ENCODE data around the gene SH3BGRL2.

Gene SH3BGRL2

DNA sequence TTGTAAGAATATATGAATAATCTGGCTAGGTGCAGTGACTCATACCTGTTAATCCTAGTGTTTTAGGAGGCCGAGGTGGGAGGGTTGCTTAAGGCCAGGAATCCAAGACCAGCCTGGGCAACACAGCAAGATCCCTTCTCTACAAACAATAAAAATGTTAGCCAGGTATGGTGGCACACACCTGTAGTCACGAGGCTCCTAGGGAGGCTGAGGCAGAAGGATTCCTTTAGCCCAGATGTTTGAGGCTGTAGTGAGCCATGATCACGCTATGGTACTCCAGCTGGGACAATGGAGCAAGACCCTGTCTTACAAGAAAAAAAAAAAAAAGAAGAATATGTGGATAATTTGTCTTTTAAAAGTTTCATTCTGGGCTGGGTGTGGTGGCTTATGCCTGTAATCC lies 75.4 kb downstream of the SH3BGRL2 start:
- Histone ChIP-seq H3K4me2 (no peak overlapping the region), H3K9me3 (replicated peaks in 1 of 11) (no peaks in the 10 kb centered on the region), H3K36me3 (no peaks in the 10 kb centered on the region), H3K27me3 (no peaks in the 10 kb centered on the region), H3K9ac (no peak overlapping the region), H3K4me1 (no peaks in the 10 kb centered on the region), H3K27ac (no peak overlapping the region), H4K20me1 (no peaks in the 10 kb centered on the region), H3K4me3 (no peak overlapping the region)
- no peak for TF ChIP-seq Cebpa-rat (IDR thresholded peaks at IDR 0.05)

DNA sequence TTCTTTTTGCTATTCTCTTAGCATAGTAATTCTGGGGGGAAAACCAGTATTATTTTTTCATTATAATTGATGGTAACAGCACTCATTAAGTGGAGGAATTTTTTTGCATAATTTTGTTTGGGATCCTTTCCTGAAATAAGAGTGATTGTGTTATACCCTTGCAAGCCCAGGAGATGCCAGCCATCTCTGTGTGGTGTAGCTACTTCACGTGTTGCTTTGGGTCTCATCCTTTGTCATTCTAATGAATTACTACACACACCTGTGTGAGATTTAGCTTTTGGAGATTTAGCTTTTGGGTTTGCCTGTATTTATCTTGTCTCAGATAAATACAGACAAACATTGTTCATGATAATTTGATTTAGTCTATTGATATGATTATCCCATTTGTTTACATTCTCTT lies 76.5 kb downstream of the SH3BGRL2 start:
- TF ChIP-seq Cebpa-rat (IDR thresholded peaks at IDR 0.05) = no peak
- no peaks in the 10 kb centered on the region for H4K20me1 ChIP-seq
- no peaks in the 10 kb centered on the region for H3K9me3 ChIP-seq (replicated peaks in 1 of 11)
- no peak overlapping the region for H3K9ac ChIP-seq
- H3K27me3 ChIP-seq = no peaks in the 10 kb centered on the region
- no peak overlapping the region for H3K27ac ChIP-seq
- H3K4me2 ChIP-seq = no peak overlapping the region
- no peaks in the 10 kb centered on the region for H3K36me3 ChIP-seq
- no peaks in the 10 kb centered on the region for H3K4me1 ChIP-seq
- H3K4me3 ChIP-seq = no peak overlapping the region

DNA sequence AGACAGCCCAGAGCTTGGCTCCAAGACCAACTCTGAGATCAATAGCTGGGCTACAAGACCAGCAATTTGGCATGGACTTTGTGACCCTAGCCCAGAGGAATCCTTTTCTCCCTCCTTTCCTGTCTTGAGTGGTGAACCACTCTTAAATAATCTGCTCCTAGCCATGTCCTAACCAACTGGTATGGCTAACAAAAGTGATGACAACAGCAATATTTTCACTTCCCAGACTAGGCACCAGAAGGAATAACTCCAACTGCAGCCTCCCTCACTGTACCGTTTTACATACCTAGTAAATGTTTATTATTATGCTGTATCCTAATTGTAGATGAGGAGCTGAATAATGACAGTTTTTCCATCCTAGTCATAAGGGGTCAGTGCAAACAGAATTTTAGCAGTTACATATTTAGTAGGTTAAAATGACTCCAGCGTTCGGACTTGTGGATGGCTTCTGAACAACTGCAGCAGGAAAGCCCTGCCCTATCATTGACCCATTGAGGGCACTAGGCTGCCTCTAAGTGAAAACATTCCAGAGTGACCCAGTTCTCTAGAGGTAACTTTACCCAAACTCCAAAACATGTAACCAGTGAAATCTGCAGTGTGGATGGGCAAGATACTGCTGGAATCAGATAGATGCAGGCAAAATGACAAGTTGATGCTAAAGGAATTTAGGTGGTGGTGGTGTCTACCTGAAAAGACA lies 77.1 kb downstream of the SH3BGRL2 start:
- H3K4me1 ChIP-seq = no peaks in the 10 kb centered on the region
- H4K20me1 ChIP-seq = no peaks in the 10 kb centered on the region
- no peak overlapping the region for H3K4me2 ChIP-seq
- no peak overlapping the region for H3K27ac ChIP-seq
- H3K9me3 ChIP-seq (replicated peaks in 1 of 11) = no peaks in the 10 kb centered on the region
- no peak overlapping the region for H3K4me3 ChIP-seq
- H3K36me3 ChIP-seq = no peaks in the 10 kb centered on the region
- H3K9ac ChIP-seq = no peak overlapping the region
- TF ChIP-seq Cebpa-rat (IDR thresholded peaks at IDR 0.05) = no peak
- H3K27me3 ChIP-seq = no peaks in the 10 kb centered on the region

DNA sequence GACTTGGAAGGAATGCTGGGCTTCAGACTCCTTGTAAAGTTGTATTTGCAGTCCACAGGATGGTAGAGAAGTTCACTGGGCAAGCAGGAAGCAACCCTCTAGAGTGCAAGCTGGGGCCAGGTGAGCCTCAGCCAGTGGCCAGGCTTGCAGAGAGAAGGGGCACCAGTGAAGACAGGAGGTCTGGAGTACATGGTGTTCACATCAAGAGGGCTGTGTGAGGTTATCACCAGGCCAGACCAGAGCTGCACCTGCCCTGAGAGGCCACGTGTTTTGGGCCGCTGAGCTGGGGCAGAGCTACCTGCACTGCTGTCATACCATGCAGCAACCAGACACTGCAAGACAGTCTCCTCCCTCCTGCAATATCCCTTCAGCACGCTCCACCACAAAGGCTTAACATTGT lies 79.0 kb downstream of the SH3BGRL2 start:
- no peak overlapping the region for H3K4me3 ChIP-seq
- H3K36me3 ChIP-seq = no peaks in the 10 kb centered on the region
- H3K27me3 ChIP-seq = no peaks in the 10 kb centered on the region
- no peak for TF ChIP-seq Cebpa-rat (IDR thresholded peaks at IDR 0.05)
- no peak overlapping the region for H3K27ac ChIP-seq
- no peaks in the 10 kb centered on the region for H3K9me3 ChIP-seq (replicated peaks in 1 of 11)
- H3K9ac ChIP-seq = no peak overlapping the region
- no peak overlapping the region for H3K4me2 ChIP-seq
- H4K20me1 ChIP-seq = no peaks in the 10 kb centered on the region
- no peaks in the 10 kb centered on the region for H3K4me1 ChIP-seq

DNA sequence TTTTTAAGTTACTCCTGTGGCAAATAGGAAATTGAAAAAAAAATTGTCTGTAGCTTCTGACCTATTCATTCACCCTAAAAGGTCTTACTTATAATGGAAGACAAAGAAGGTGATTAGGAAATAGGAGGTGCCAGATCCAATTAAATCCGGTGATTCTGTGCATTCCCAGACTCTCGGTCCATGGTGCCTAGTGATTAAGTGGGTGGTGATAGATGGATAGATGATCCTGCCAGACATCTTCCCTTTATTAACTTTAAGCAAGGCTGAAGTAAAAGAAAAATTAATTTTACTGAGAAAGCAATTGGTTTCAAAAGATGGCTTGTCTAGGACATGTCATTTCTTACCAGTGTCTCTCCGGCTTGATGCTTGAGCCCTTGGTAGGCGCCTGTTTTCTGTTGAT lies 80.0 kb downstream of the SH3BGRL2 start:
- Histone ChIP-seq H3K4me2 (no peak overlapping the region), H3K9me3 (replicated peaks in 1 of 11) (no peaks in the 10 kb centered on the region), H3K9ac (no peak overlapping the region), H3K4me3 (no peak overlapping the region), H4K20me1 (no peaks in the 10 kb centered on the region), H3K27me3 (no peaks in the 10 kb centered on the region), H3K27ac (no peak overlapping the region), H3K4me1 (no peaks in the 10 kb centered on the region), H3K36me3 (no peaks in the 10 kb centered on the region)
- TF ChIP-seq Cebpa-rat (IDR thresholded peaks at IDR 0.05) = no peak

GRCh38 chr6:79712144-79712543 lies 81.0 kb downstream of the SH3BGRL2 start:
- Histone ChIP-seq H3K27me3 (no peaks in the 10 kb centered on the region), H3K36me3 (no peaks in the 10 kb centered on the region), H3K4me1 (no peaks in the 10 kb centered on the region), H3K9me3 (replicated peaks in 1 of 11) (no peaks in the 10 kb centered on the region), H3K4me2 (no peak overlapping the region), H4K20me1 (no peaks in the 10 kb centered on the region), H3K9ac (no peak overlapping the region), H3K27ac (no peak overlapping the region), H3K4me3 (no peak overlapping the region)
- TF ChIP-seq Cebpa-rat (IDR thresholded peaks at IDR 0.05) = no peak

DNA sequence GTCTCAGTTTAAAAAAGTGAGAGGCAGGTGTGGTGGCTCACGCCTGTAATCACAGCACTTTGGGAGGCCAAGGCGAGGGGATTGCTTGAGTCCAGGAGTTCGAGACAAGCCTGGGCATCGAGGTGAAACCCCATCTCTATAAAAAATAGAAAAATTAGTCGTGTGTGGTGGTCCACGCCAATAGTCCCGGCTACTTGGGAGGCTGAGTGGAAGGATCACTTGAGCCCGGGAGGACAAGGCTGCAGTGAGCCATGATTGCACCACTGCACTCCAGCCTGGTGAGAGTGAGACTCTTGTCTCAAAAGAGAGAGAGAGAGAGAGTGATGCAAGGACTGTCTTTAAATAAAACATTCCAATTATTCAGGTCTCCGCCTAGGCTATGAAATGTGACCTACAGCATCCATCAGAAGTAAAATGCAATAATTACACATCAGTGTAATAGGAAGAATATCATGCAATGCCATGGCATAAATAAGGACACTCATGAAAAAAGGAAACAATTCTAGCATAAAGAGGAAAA lies 81.5 kb downstream of the SH3BGRL2 start:
- Histone ChIP-seq H4K20me1 (no peaks in the 10 kb centered on the region), H3K9me3 (replicated peaks in 1 of 11) (no peaks in the 10 kb centered on the region), H3K36me3 (no peaks in the 10 kb centered on the region), H3K4me3 (no peak overlapping the region), H3K9ac (no peak overlapping the region), H3K27me3 (no peaks in the 10 kb centered on the region), H3K27ac (no peak overlapping the region), H3K4me1 (no peaks in the 10 kb centered on the region), H3K4me2 (no peak overlapping the region)
- no peak for TF ChIP-seq Cebpa-rat (IDR thresholded peaks at IDR 0.05)

- no peak for TF ChIP-seq Cebpa-rat (IDR thresholded peaks at IDR 0.05)
- no peak overlapping the region for H3K27ac ChIP-seq
- no peaks in the 10 kb centered on the region for H3K4me1 ChIP-seq
- H3K27me3 ChIP-seq = no peaks in the 10 kb centered on the region
- H3K4me3 ChIP-seq = no peak overlapping the region
- no peak overlapping the region for H3K9ac ChIP-seq
- no peaks in the 10 kb centered on the region for H3K9me3 ChIP-seq (replicated peaks in 1 of 11)
- no peaks in the 10 kb centered on the region for H3K36me3 ChIP-seq
- H4K20me1 ChIP-seq = no peaks in the 10 kb centered on the region
- H3K4me2 ChIP-seq = no peak overlapping the region
Observed at GRCh38 chr6:79713701-79714322, 82.7 kb downstream of the SH3BGRL2 start.

DNA sequence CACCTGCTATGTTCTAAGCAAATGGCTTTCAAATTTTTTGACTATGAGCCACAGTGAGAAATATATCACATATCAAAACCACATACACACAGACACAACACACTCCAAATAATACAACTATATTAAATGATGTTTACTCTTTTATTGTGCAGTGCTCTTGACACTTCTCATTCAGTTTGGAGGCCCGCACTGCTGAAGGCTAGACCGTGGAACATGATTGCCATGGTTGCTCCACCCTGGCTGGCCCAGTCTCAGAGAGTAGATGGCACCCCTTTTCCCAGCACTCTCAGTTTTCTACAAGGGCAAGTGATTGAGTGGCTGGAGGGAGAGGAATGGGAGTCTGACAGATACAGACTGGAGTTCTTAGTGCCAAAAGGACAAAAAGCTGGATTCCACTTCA lies 86.9 kb downstream of the SH3BGRL2 start:
- no peak overlapping the region for H3K4me2 ChIP-seq
- no peaks in the 10 kb centered on the region for H3K9me3 ChIP-seq (replicated peaks in 1 of 11)
- no peak overlapping the region for H3K9ac ChIP-seq
- no peaks in the 10 kb centered on the region for H3K36me3 ChIP-seq
- H3K4me3 ChIP-seq = no peak overlapping the region
- no peaks in the 10 kb centered on the region for H3K27me3 ChIP-seq
- H4K20me1 ChIP-seq = no peaks in the 10 kb centered on the region
- no peaks in the 10 kb centered on the region for H3K4me1 ChIP-seq
- no peak overlapping the region for H3K27ac ChIP-seq
- TF ChIP-seq Cebpa-rat (IDR thresholded peaks at IDR 0.05) = no peak
